ENCODE measurements around the gene BRCA1.

DNA sequence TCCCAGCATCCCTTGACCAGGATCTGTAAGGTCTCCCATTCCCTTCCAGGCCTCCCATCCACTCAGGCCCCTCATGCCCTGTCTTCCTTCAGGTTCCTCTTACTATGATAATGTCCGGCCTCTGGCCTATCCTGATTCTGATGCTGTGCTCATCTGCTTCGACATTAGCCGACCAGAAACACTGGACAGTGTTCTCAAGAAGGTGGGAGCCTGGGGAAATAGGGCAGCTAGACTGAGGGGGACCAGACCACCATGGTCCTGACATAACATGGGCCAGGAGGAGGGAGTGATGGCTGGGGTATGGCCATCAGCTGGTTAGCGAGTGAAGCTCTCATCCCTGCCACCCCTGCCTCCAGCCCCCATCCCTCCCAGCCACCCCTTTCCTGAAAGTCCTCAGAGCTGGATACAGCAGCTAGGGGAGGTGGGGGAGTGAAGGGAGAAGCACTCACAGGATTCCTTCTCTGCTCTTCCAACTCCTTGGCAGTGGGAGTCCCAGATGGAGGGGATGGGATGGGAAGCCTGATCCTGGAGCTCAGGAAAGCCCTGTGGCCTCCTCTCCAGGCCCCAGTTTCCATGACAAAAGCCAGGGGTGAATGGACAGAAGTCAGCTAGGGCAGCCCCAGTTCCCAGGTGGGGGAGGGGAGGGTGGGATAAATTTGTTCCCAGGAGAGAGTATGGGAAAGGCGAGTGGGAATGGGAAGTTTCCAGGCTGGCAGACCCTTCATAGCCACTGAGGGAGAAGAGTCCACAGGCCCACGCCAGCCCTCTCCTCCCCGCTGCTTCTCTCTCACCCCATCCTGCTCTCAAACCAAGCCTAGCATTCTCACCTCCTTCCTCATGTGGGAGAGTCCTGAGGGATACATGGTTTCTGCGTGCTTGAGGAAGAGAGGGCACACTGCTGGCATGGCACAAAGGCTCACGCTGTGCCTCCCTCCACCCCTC is 97.8 kb downstream of the BRCA1 start:
- TF ChIP-seq POLR2A (IDR thresholded peaks at IDR 0.05) = no peak
- TF ChIP-seq, protein P1, sequence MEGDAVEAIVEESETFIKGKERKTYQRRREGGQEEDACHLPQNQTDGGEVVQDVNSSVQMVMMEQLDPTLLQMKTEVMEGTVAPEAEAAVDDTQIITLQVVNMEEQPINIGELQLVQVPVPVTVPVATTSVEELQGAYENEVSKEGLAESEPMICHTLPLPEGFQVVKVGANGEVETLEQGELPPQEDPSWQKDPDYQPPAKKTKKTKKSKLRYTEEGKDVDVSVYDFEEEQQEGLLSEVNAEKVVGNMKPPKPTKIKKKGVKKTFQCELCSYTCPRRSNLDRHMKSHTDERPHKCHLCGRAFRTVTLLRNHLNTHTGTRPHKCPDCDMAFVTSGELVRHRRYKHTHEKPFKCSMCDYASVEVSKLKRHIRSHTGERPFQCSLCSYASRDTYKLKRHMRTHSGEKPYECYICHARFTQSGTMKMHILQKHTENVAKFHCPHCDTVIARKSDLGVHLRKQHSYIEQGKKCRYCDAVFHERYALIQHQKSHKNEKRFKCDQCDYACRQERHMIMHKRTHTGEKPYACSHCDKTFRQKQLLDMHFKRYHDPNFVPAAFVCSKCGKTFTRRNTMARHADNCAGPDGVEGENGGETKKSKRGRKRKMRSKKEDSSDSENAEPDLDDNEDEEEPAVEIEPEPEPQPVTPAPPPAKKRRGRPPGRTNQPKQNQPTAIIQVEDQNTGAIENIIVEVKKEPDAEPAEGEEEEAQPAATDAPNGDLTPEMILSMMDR (IDR thresholded peaks at IDR 0.05) = no peak

All from right lobe of liver (tissue), 4 donors.